Tibial nerve (tissue), 4 donors: ENCODE results near the gene MARCHF2. TPM values are rescaled to one million over a fixed set of nuclear protein-coding genes. Genes with fewer than 3 reads are reported as not detected.
"Not testable (repeated sequence)": the region's sequence is repeated elsewhere in the genome, so short reads cannot be mapped to it uniquely, and the experiment has no call there.

ENCODE experiments used
- DNase-seq, 2 donors: peaks; one replicate each; pipeline ENCODE4 v3.0.0-alpha.2; 2019; ENCODE audit warnings: low spot score in 2 of 2
- H3K27ac ChIP-seq, 4 donors: fragments of 200-600 bp; sonication (generic) in 3 of 4; one replicate each; pipeline ENCODE4 v1.5.1; 2017 to 2019; ENCODE audit warnings: mild to moderate bottlenecking in 1 of 4
- H3K27me3 ChIP-seq, 2 donors: fragments of 200-600 bp; sonication (generic) in 1 of 2; one replicate each; pipeline versions ENCODE4 v1.5.1 to v1.6.0; 2017 to 2019
- H3K36me3 ChIP-seq, 3 donors: fragments of 200-600 bp; sonication (generic); one replicate each; pipeline ENCODE4 v1.5.1; 2018 to 2019
- H3K4me1 ChIP-seq, 4 donors: fragments of 200-600 bp; sonication (generic) in 3 of 4; one replicate each; pipeline ENCODE4 v1.5.1; 2017 to 2019
- H3K4me3 ChIP-seq, 4 donors: fragments of 200-600 bp; sonication (generic) in 3 of 4; one replicate each; pipeline ENCODE4 v1.5.1; 2017 to 2019; ENCODE audit warnings: mild to moderate bottlenecking in 1 of 4, moderate library complexity in 1 of 4
- H3K9me3 ChIP-seq, 4 donors: fragments of 200-600 bp; sonication (generic) in 3 of 4; one replicate each; pipeline ENCODE4 v1.5.1; 2017 to 2019
- EP300 ChIP-seq, 2 donors: sonication (generic); formaldehyde crosslinking; IDR thresholded peaks; one replicate each; pipeline ENCODE4 v1.6.1; 2017; ENCODE audit warnings: antibody characterized with exemption in 2 of 2, mild to moderate bottlenecking in 1 of 2
- POLR2A ChIP-seq, 2 donors: fragments of 450-650 bp; IDR thresholded peaks; one replicate each; pipeline ENCODE4 v1.6.1; 2017; ENCODE audit warnings: antibody characterized with exemption in 2 of 2, mild to moderate bottlenecking in 2 of 2, moderate library complexity in 2 of 2
- WGBS, 2 donors: methylation state at CpG; one replicate each; pipeline ENCODE4 v1.1.5; 2018; 5-methylcytosine and 5-hydroxymethylcytosine counted together
- total RNA-seq, 4 donors: library from RNA; depleted of rRNA; stranded (reverse); fragments of >200 nt; gene quantifications; one replicate each; pipeline ENCODE4 v1.1.0, GENCODE V29; 2016
- TF ChIP-seq, protein P1 (sequence below), 5 experiments: fragments of 200-600 bp in 3 of 5; fragments of 450-650 bp in 2 of 5; sonication (generic) in 3 of 5; IDR thresholded peaks; one replicate each; pipeline ENCODE4 v1.5.1; 2016 to 2019; ENCODE audit warnings: antibody characterized with exemption in 5 of 5, mild to moderate bottlenecking in 3 of 5, moderate library complexity in 2 of 5

Gene MARCHF2
- total RNA-seq, 4 donors from 2014 or later: 149 to 242 (median 184) TPM

- no peak overlapping the region for H3K4me3 ChIP-seq
- 40 to 65% methylated on average over 1 of the region's 1 CpG for WGBS, 2 donors
- H3K36me3 ChIP-seq: peaks cover 0 to 39% (median 0%) of the 10 kb centered on the region in 3 donors
- DNase-seq: no peak
- H3K4me1 ChIP-seq: peaks cover 0 to 13% (median 6%) of the 10 kb centered on the region in 4 donors
- no peak overlapping the region for H3K27ac ChIP-seq
- no peaks in the 10 kb centered on the region for H3K9me3 ChIP-seq
- H3K27me3 ChIP-seq: no peaks in the 10 kb centered on the region
- TF ChIP-seq EP300 (IDR thresholded peaks at IDR 0.05) (no peak), POLR2A (IDR thresholded peaks at IDR 0.05) (no peak)
- TF ChIP-seq, protein P1, sequence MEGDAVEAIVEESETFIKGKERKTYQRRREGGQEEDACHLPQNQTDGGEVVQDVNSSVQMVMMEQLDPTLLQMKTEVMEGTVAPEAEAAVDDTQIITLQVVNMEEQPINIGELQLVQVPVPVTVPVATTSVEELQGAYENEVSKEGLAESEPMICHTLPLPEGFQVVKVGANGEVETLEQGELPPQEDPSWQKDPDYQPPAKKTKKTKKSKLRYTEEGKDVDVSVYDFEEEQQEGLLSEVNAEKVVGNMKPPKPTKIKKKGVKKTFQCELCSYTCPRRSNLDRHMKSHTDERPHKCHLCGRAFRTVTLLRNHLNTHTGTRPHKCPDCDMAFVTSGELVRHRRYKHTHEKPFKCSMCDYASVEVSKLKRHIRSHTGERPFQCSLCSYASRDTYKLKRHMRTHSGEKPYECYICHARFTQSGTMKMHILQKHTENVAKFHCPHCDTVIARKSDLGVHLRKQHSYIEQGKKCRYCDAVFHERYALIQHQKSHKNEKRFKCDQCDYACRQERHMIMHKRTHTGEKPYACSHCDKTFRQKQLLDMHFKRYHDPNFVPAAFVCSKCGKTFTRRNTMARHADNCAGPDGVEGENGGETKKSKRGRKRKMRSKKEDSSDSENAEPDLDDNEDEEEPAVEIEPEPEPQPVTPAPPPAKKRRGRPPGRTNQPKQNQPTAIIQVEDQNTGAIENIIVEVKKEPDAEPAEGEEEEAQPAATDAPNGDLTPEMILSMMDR (IDR thresholded peaks at IDR 0.05): no peak
Observed at GRCh38 chr19:8377598-8377997, 35.5 kb upstream of the MARCHF2 start.

GRCh38 chr19:8379156-8379891 lies 33.8 kb upstream of the MARCHF2 start:
- not testable (repeated sequence) for H3K4me3 ChIP-seq, DNase-seq, H3K27me3 ChIP-seq, H3K9me3 ChIP-seq, H3K4me1 ChIP-seq, H3K27ac ChIP-seq
- WGBS, 2 donors: 94 to 95% methylated on average over 13 of the region's 13 CpGs
- peaks cover 0 to 23% (median 0%) of the 10 kb centered on the region in 3 donors for H3K36me3 ChIP-seq

DNA sequence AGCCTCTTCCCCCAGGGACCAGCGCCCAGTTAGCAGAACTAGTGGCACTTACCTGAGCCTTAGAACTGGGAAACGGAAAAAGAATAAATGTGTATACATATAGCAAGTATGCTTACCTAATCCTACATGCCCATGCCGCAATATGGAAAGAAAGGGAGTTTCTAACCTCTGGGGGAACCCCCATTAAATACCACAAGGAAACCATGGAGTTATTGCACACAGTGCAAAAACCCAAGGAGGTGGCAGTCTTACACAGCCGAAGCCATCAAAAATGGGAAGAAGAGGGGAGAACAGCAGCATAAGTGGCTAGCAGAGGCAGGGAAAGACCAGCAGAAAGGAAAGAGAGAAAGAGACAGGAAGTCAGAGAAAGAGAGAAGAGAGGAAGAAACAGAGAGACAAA lies 28.5 kb upstream of the MARCHF2 start:
- peaks cover 0 to 17% (median 0%) of the 10 kb centered on the region in 3 donors for H3K36me3 ChIP-seq
- 84 to 96% methylated on average over 4 of the region's 4 CpGs for WGBS, 2 donors
- DNase-seq, H3K4me1 ChIP-seq, H3K9me3 ChIP-seq, H3K27me3 ChIP-seq, H3K27ac ChIP-seq, H3K4me3 ChIP-seq: not testable (repeated sequence)

DNA sequence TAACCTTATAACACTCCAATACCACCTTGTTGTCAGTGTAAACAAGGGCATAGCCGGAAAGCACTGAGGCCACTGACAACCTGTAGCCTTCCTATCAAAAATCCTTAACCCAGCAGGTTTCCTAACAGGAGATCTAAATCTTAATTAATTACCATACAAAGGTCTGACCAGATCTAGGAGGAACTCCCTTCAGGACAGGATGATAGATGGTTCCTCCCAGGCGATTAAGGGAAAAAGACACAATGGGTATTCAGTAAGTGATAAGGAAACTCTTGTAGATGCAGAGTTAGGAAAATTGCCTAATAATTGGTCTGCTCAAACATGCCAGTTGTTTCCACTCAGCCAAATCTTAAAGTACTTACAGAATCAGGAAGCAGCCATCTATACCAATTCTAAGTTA lies 28.0 kb upstream of the MARCHF2 start:
- WGBS, 2 donors: 68 to 69% methylated on average over 2 of the region's 2 CpGs
- H3K4me3 ChIP-seq, H3K27me3 ChIP-seq, H3K27ac ChIP-seq, DNase-seq, H3K9me3 ChIP-seq, H3K4me1 ChIP-seq: not testable (repeated sequence)
- H3K36me3 ChIP-seq: peaks cover 0 to 17% (median 0%) of the 10 kb centered on the region in 3 donors

- not testable (repeated sequence) for H3K9me3 ChIP-seq, H3K4me3 ChIP-seq, H3K27me3 ChIP-seq, H3K4me1 ChIP-seq, DNase-seq, H3K27ac ChIP-seq
- 93% methylated on average over 3 of the region's 3 CpGs for WGBS, 2 donors
- peaks cover 0 to 17% (median 0%) of the 10 kb centered on the region in 3 donors for H3K36me3 ChIP-seq
Observed at GRCh38 chr19:8385566-8385965, 27.5 kb upstream of the MARCHF2 start.

- DNase-seq, H3K9me3 ChIP-seq, H3K27me3 ChIP-seq, H3K4me3 ChIP-seq, H3K27ac ChIP-seq: not testable (repeated sequence)
- WGBS, 2 donors: 84 to 95% methylated on average over 9 of the region's 9 CpGs
- Histone ChIP-seq H3K36me3 (peaks cover 0 to 17% (median 0%) of the 10 kb centered on the region in 3 donors), H3K4me1 (peaks cover 0 to 12% (median 12%) of the 10 kb centered on the region in 4 donors)
Observed at GRCh38 chr19:8386419-8386818, 26.7 kb upstream of the MARCHF2 start.

GRCh38 chr19:8386990-8387389 lies 26.1 kb upstream of the MARCHF2 start:
- TF ChIP-seq EP300 (IDR thresholded peaks at IDR 0.05): no peak
- H3K27me3 ChIP-seq: no peaks in the 10 kb centered on the region
- H3K9me3 ChIP-seq: no peaks in the 10 kb centered on the region
- H3K36me3 ChIP-seq: peaks cover 0 to 17% (median 0%) of the 10 kb centered on the region in 3 donors
- WGBS, 2 donors: 73 to 99% methylated on average over 4 of the region's 4 CpGs
- no peak overlapping the region for H3K4me3 ChIP-seq
- DNase-seq: no peak
- H3K4me1 ChIP-seq: peaks cover 0 to 18% (median 17%) of the 10 kb centered on the region in 4 donors
- no peak overlapping the region for H3K27ac ChIP-seq

DNA sequence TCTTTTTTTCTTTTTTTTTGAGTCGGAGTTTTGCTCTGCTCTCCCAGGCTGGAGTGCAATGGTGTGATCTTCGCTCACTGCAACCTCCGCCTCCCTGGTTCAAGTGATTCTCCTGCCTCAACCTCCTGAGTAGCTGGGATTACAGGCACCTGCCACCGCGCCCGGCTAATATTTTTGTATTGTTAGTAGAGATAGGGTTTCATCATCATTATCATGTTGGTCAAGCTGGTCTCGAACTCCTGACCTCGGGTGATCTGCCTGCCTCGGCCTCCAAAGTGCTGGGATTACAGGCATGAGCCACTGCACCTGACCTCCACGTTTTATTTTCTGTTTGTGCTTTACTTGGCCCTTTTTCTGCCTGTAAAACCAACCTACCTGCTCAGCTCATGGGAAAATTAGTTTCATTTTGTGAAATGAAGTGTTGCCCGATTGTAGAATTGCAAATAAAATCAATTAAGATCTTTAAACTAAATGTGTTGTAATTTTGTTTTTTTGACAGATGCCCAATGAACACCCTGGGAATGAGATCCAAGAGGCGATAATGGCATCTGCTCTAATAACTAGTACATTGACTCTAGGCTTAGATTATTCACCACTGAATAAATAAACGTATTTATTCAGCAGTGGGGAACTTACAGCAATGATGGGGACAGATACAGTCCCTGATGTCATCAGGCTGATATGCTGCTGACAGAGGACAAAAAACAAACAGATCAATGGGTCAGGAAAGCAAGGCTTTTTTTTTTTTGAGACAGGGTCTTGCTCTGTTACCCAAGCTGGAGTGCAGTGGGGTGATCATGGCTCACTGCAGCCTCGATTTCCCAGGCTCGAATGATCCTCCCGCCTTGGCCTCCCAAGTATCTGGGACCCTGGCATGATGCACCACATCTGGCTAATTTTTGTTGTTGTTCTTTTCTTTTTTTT lies 25.2 kb upstream of the MARCHF2 start:
- no peaks in the 10 kb centered on the region for H3K27me3 ChIP-seq
- H3K9me3 ChIP-seq: no peaks in the 10 kb centered on the region
- H3K4me1 ChIP-seq: peaks cover 0 to 27% (median 26%) of the 10 kb centered on the region in 4 donors
- no peak overlapping the region for H3K4me3 ChIP-seq
- H3K36me3 ChIP-seq: peaks cover 0 to 17% (median 0%) of the 10 kb centered on the region in 3 donors
- 75 to 77% methylated on average over 16 of the region's 16 CpGs for WGBS, 2 donors
- peak overlapping the region in 1 of 4 donors; percentile 2 for H3K27ac ChIP-seq
- no peak for DNase-seq
- TF ChIP-seq POLR2A (IDR thresholded peaks at IDR 0.05) (no peak), EP300 (IDR thresholded peaks at IDR 0.05) (no peak)
- TF ChIP-seq, protein P1 (IDR thresholded peaks at IDR 0.05): no peak
